HG03066 (cell line): ENCODE results near the gene MED15.
"Not testable (repeated sequence)": the region's sequence is repeated elsewhere in the genome, so short reads cannot be mapped to it uniquely, and the experiment has no call there.

Experiments used
- ATAC-seq: cut with Tn5 transposase; IDR thresholded peaks from one replicate; pipeline ENCODE4 v1.9.1; 2021; ENCODE audit warnings: low read depth; ENCODE audit not compliant: unreplicated experiment

The MED15 gene

DNA sequence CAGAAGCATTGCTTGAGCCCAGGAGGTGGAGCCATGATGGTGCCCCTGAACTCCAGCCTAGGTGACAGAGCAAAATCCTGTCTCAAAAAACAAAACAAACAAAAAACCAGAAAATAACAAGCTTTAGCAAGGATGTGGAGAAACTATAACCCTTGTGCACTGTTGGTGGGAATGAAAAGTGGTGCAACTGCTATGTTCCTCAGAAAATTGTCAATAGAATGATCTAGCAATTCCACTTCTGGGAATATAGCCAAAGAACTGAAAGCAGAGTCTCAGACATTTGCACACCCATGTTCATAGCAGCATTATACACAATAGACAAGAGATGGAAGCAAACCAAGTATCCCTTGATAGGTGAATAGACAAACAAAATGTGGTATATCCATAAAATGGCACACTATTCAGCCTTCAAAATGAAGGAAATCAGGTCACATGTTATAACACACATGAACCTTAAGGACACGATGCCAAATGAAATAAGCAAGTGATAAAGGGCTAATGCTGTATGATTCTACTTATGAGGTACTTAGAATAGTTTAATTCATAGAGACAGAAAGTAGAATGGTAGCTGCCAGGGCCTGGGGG is 27.7 kb upstream of the MED15 start:
- no peak for ATAC-seq

DNA sequence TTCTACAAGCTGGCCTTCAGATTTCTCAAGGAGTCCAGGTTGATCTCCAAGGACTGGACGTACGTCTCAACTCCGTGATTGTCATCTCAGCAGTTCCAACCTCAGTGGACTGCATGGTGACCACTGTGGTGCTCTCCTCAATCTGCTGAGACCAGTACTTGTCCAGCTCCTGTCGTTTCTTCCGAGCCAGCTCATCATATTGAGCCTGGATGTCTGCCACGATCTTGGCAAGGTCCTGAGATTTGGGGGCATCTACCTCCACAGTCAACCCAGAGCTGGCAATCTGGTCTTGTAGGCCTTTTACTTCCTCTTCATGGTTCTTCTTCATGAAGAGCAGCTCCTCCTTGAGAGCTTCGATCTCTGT is 24.3 kb upstream of the MED15 start:
- ATAC-seq, result not testable (repeated sequence)

DNA sequence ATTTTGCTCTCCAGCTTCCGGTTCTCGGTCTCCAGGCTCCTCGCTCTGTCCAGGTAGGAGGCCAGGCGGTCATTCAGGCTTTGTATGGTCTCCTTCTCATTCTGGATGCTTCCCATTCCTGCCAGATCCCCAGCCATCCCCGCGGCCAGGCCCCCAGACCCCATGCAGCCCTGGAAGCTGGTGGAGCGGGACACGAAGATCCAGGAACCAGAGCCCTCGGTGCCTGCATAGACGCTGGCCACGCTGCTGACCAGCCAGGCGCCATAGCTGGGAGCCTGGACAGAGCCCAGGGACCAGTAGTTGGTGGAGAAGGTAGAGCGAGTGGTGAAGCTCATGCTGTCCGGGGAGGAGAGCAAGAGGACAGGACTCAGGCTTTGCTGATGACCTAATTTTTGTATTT is 23.6 kb upstream of the MED15 start:
- ATAC-seq, result no peak

DNA sequence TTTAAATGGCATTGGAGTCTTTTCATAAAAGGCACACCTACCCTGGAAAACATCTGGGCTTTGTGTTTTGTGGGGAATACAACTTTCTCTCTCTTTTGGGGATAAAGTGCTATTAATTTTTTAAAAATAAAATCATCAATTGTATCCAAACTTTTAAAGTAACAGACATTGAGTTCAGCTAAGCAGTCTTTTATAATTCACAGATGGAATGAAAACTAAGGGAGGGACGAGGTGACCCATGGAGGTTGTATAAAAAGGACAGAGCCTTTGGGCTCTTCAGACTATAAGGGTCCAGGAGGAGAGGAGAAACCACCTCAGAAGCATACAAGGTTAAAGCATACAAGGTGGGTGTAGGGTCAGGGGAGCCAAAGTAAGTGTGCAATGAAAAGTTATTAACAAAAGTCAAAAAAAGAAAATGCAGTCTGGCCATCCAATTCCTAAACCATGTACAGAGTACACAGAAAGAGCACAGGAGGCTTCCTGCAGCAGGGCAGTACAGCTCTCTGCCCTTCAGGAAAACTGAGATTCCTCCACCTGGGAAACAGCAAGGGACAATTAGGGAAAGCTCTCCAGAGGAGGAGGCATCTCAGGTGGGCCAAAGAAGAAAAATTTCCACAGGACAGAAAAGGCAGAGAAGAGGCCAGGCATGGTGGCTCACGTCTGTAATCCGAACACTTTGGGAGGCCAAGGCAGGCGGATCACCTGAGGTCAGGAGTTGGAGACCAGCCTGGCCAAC is 22.3 kb upstream of the MED15 start:
- no peak for ATAC-seq

DNA sequence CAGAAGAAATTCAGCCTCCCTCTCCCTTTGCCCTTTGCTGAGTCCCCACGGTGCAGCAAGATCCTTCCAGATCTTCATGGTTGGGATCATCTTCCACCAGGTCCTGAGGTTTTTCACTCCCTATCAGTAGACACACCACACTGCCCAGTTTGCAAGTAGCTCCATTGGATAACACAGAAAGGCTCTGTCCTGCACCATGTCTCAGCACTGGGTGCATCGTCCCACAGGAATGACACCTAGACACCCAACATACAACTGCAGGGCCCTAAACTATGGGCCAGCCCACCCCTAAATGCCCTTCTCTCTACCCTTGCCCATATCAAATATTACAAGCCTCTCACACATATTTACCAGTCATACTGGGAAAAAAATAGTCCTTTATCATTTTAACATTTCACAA is 21.2 kb upstream of the MED15 start:
- ATAC-seq, result no peak

DNA sequence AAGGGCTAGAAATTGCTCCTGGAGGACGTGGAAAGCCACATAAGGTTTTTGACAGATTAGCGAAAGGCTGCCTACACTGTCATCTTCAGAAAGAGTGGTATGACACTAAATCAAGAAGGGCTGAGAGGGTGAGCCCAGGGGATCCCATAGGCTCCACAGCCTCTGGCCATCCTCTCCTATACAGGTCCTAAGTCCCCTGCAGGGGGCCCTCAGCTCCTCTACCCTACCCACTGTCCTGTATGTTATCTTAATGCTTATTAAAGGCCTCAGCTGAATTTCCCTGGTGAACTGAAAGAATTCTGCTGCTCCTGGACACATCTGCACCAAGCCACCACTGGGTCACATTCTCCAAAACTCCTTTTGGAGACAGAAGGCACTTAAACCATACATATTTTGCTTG is 19.7 kb upstream of the MED15 start:
- ATAC-seq, result no peak

DNA sequence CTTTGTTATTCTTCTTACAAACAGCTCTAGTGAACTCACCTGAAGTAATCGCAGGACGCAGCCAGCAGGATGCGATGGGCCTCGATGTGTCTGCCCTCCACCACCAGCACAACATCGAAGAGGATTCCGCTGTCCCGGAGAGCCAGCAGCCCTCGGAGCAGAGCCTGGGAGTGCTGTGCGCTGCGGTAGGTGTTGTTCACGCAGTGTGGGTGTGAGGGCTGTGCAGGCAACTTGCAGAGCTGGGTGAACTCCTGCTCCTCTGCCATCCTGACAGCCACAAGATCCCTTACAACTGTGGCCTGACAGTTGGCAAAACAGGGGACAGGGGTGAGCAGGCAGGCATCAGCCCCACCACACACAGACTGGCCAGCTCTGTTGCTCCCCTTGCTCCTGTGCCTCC is 18.5 kb upstream of the MED15 start:
- ATAC-seq, result no peak

DNA sequence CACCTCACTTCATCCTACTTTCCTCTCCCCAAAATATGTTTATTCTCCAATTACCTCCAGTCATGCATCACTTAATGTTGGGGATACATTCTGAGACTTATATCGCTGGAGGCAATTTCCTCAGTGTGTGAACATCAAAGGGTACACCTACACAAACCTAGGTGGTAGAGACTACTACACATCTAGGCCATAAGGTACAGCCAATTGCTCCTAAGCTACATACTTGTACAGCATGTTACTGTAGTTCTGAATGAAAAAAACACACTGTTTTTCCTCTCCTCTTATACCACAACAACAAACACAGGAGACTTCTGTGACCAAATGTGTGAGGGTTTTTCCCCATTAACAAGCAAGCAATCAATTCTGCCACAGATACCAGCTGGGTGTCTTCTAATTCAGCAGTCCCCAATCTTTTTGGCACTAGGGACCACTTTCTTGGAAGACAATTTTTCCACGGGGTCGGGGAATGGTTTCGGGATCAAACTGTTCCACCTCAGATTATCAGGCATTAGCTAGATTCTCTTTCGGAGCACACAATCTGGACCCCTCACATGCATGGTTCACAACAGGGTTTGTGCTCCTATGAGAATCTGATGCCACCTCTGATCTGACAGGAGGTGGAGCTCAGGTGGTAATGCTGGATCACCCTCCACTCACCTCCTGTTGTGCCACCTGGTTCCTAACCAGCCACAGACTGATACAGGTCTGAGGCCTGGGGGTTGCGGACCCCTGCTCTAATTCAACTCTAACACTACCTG is 17.0 kb upstream of the MED15 start:
- ATAC-seq, result no peak

DNA sequence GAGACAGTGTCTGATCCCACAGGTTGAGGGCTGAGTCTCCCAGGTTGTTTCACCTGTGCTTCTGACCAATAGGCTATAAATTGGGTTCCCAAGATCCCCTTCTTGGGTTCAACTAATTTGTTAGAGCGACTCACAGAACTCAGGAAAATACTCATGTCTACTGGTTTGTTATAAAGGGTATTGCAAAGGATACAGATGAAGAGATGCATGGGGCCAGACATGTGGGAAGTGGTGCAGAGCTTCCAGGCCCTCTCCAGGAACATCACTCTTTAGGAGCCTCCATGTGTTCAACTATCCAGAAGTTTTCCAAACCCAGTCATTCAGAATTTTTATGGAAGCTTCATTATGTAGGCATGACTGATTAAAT is 16.5 kb upstream of the MED15 start:
- no peak for ATAC-seq

DNA sequence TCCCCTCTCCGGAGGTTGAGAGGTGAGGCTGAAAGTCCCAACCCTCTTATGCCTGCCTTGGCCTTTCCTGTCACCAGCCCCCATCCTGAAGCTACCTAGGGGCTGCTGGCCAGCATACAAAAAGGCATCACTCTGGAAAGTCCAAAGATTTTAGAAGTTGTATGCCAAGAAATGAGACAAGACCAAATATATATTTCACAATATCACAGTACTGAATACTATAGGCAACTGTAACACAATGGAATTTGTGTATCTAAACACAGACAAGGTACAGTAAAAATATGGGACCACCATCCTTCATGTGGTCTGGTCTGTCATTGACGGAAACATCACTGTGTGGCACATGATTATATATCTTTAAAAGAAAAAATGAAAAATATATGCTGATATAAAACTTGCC is 16.1 kb upstream of the MED15 start:
- ATAC-seq, result no peak

DNA sequence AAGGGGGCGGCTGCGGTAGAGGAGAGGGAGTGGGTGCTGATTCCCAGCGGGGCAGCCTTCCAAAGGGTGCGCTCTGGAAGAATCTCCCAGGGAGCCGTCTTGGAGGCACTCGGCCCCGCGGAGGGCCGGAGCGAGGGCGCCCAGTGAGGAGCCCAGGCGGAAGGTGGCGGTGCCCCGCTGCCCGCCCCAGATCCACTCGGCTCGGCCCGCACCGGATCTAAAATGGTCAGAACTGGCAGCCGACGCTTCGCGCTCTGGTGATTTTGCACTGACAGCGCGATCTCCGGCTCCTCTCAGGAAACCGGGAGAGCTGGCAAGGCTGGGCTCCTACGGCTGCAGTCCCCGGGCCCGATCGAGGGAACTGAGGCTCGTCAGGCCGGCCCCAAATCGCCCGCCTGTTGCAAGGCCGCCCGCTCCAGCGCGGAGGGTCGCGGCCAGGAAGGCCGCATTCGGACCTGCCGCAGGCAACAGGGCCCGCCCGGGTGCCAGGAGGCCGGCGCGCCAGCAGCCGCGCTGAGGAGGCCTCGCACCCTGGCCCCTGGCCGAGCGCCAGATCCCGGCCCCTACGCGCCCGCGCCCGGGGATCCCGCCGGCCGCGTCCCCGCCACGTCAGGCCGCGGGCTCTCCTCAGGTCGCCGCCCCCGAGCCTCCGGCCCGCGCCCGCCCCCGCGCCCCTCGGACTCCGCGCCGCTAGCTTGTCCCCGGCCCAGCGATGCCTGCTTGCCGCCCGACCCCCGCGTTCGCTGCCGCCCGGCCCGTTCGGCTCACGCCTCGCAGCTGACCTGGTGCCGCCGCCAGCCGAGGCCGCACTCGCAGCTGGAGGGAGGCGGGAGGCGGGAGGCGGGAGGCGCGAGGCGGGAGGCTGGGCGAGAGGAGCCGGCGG is 12.2 kb upstream of the MED15 start, which contains the start of gene KLHL22:
Gene KLHL22 (minus strand): TSS at position 818 of the 883 bp plus-strand sequence. CDS start 6,584 bp downstream, outside the sequence.
- peak; percentile 23 for ATAC-seq

DNA sequence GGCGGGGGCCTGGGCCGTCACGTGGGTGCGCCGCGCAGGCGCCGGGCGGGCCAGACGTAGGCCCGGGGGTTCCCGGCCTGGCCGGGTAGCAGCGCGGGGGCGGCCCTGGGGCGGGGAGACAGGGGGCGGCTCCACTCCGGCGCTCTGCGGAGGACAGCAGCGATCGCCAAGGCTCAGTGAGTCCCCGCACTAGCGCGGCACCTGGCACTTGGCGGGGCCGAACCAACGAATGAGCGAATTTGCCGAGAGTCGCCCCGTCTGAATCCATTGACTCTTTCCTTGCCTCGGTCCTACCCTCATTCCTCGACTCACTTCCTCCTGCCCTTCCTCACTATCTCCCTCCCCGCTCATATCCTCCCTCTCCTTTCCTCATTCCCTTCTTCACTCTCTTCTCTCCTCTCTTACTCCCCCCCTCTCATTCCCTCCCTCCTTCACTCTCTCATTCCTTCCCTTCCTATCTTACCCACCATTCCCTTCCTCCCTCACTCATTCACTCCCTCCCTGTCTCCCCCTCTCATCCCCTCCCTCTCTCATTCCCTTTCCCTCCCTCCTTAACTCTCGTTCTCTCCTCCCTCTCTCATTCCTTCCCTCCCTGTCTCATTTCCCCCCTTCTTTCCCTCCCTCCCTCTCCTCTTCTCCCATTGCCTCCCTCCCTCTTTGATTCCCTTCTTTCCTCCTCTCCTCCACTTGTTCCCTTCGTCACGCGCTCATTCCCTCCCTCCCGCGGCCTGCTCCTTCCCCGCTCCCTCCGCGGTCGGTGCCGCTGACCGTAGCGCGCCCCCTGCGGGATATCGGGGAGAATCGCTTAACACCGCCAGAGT is 11.3 kb upstream of the MED15 start:
- peak; percentile 79 for ATAC-seq

DNA sequence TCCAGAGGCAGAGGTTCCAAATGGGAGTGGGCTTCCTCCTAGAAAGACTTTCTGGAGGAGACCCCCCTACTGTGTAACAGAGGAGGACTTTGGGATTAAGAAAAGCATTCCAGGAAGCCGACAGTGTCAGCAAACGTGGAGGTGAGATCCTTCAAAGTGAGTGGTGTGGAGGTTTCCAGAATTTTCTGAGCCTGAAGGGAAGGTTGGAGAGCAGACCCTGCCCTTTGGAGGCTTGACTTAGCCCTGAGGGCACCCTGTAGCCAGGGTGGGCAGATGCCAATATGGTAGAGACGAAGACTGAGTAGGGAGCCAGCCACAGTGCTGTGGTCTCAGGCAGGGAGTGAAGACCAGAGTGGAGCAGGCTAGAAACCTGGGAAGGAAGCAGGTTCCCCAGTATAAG is 10.0 kb upstream of the MED15 start:
- no peak for ATAC-seq

DNA sequence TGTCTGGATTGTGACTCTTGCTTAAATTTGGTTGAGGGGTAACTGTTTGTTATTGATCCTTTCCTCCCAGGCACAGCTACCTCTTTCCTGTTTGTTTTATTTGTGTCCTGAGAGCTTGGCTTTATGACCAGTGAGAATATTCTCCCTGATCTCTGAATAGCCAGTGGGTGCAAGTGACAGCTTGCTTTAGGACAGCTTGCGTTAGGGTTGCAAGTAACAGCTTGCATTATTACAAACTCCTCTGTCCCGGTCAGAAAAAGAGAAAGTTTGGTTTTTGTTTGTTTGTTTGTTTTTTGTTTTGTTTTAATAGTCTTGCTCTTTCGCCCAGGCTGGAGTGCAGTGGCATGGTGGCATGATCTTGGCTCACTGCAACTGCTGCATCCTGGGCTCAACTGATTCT is 8.5 kb upstream of the MED15 start:
- ATAC-seq, result no peak

DNA sequence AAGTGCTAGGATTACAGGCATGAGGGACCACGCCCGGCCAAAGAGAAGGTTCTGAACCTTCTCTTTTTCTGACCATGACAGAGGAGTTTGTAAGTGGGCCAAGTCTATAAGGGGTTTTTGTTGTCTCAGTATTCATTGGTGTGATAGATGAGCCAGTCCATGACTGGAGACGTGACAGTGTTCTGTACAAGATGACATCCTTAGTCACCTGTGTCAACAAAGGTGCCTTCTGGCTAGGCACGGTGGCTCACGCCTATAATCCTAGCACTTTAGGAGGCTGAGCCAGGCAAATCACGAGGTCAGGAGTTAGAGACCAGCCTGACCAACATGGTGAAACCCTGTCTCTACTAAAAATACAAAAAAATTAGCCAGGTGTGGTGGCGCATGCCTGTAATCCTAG is 7.6 kb upstream of the MED15 start:
- ATAC-seq, result no peak

DNA sequence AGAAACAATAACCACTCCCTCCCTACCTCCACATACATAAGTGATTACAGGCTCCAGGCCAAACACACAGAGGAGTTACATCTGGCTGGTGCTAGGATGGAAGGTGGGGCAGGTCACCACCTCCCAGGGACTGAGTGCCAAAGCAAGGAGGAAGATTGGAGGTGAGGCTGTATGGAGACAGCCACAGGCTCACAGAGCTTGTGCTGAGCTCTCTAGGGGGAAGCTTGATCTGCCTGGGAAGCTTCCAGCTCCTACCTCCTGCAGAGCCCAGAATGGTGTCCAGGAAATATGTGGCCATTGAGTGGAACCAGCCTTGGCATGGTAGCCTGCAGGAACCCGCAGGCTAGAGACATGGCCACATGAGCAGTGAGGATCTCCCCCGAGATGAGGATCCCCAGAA is 3.6 kb upstream of the MED15 start:
- ATAC-seq, result no peak

DNA sequence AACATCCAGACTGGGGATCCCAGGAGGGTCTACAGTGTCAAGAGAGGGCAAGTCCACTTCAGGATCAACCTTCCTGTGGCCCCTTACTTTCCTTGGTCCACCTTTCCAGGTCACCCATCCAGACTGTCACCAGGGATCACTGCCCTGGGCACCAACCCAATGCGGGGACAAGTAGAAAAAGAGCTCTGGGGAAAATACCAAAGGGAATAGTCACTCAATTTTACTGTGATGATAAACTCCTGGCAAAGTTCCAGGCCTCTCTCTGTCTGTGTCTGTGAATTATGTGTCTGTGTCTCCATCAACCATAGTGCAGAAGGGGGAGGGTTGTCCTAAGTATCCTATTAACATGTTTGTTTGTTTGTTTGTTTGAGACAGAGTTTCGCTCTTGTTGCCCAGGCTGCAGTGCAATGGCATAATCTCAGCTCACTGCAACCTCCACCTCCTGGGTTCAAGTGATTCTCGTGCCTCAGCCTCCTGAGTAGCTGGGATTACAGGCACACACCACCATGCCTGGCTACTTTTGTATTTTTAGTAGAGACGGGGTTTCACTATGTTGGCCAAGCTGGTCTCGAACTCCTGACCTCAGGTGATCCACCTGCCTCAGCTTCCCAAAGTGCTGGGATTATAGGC is 3.0 kb upstream of the MED15 start:
- ATAC-seq, result not testable (repeated sequence)

DNA sequence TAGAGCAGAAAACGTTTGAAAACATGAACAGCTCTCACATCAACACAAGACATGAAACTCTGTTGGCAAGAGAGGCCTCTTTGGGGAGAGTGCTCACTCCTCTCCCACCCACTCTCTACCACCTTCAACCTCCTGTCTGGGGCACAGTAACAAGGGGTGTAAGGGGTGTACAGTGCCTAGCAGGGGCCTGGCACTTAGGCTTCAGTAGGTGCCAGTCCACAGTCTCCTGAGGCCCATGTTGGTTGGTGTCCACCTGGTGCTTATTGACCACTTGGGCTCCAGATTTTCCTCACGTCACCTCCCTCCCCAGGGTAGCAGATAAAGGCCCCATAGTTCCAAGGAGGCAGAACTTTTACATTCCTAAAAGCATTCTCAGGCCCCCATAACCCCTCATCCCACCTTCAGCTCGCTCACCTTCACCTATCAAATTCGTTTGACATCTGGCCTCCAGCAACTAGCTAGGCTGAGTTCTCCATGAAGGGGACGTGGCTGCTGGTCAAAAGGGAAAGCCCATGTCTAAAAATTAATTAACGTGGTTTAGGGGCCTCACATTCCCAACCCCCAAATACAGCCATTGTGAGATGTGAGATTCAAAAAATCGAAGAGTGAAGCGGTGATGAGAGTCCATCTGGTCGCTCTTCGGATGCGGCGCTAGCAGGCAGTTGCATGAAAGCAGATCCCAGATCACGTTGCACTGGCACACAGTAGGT is 712 bp upstream of the MED15 start:
- ATAC-seq, result no peak
